Endothelial cell of umbilical vein (primary cell): ENCODE results near the gene COPS9.

Experiments
- EZH2 ChIP-seq: IDR thresholded peaks from 2 replicates; pipeline ENCODE4 v1.6.1; 2012; ENCODE audit warnings: borderline replicate concordance, low read depth, mild to moderate bottlenecking, moderate library complexity, low read length, inconsistent platforms; ENCODE audit not compliant: severe bottlenecking
- FOS ChIP-seq: IDR thresholded peaks from 2 replicates; pipeline ENCODE4 v1.6.1; 2011; ENCODE audit warnings: mild to moderate bottlenecking, low read length, moderate library complexity, borderline replicate concordance; ENCODE audit not compliant: insufficient read depth
- GATA2 ChIP-seq: IDR thresholded peaks from 2 replicates; pipeline ENCODE4 v1.7.0; 2011; ENCODE audit warnings: low read depth, mild to moderate bottlenecking, moderate library complexity, mixed read lengths, low read length; ENCODE audit not compliant: insufficient read length, insufficient read depth
- JUN ChIP-seq: IDR thresholded peaks from 2 replicates; pipeline ENCODE4 v1.6.1; 2011; ENCODE audit warnings: borderline replicate concordance, low read depth; ENCODE audit not compliant: insufficient read length, insufficient read depth
- MYC ChIP-seq: IDR thresholded peaks from one replicate; pipeline ENCODE4 v1.6.1; 2011; ENCODE audit warnings: mild to moderate bottlenecking, low read depth, low read length
- POLR2A ChIP-seq: IDR thresholded peaks from 2 replicates; pipeline ENCODE4 v1.6.1; 2012; ENCODE audit warnings: low read depth, mild to moderate bottlenecking, control low read depth, low read length
- POLR2AphosphoS5 ChIP-seq: IDR thresholded peaks from 2 replicates; pipeline ENCODE4 v1.6.1; 2012; ENCODE audit warnings: low read depth, mild to moderate bottlenecking, control low read depth, low read length, moderate library complexity; ENCODE audit not compliant: insufficient read depth
- TF ChIP-seq, protein P1 (sequence below), 2 donors: IDR thresholded peaks; 1 replicate in 1 of 2; 2 replicates in 1 of 2; pipeline ENCODE4 v1.5.1; 2011; ENCODE audit warnings: low read length in 2 of 2, mild to moderate bottlenecking in 2 of 2, moderate library complexity in 2 of 2, control low read depth in 1 of 2, inconsistent platforms in 1 of 2, low read depth in 1 of 2; ENCODE audit not compliant: insufficient read depth in 1 of 2; ENCODE audit errors: extremely low read depth in 1 of 2
- TF ChIP-seq, protein P2 (sequence below): IDR thresholded peaks from 2 replicates; pipeline ENCODE4 v1.6.1; 2011; ENCODE audit not compliant: insufficient read depth, insufficient read length

DNA sequence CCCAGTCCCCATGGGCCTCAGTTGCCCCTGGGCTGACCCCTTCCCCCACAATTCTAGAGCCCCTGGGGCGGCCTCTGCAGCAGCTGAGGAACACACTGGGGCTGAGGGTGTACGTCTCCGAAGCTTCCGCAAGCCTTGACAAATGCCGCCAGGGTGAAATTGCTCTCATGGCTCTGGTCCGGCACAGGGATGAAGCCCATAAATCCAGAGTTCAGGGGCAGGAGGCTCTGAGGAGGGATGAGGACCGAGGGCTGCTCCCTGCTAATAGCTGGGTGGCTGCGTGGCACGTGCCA lies 31.4 kb upstream of the COPS9 start:
- TF ChIP-seq GATA2 (no peak), POLR2A (no peak), POLR2AphosphoS5 (no peak), MYC (no peak), EZH2 (no peak), JUN (no peak), FOS (no peak)
- TF ChIP-seq, protein P1, sequence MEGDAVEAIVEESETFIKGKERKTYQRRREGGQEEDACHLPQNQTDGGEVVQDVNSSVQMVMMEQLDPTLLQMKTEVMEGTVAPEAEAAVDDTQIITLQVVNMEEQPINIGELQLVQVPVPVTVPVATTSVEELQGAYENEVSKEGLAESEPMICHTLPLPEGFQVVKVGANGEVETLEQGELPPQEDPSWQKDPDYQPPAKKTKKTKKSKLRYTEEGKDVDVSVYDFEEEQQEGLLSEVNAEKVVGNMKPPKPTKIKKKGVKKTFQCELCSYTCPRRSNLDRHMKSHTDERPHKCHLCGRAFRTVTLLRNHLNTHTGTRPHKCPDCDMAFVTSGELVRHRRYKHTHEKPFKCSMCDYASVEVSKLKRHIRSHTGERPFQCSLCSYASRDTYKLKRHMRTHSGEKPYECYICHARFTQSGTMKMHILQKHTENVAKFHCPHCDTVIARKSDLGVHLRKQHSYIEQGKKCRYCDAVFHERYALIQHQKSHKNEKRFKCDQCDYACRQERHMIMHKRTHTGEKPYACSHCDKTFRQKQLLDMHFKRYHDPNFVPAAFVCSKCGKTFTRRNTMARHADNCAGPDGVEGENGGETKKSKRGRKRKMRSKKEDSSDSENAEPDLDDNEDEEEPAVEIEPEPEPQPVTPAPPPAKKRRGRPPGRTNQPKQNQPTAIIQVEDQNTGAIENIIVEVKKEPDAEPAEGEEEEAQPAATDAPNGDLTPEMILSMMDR (IDR thresholded peaks at IDR 0.05; ENCODE audit: extremely low read depth in 1 of 2, insufficient read depth in 1 of 2, low read depth in 1 of 2, low read length in 2 of 2) = no peak
- TF ChIP-seq, protein P2, sequence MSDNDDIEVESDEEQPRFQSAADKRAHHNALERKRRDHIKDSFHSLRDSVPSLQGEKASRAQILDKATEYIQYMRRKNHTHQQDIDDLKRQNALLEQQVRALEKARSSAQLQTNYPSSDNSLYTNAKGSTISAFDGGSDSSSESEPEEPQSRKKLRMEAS = no peak
